HG03439 (cell line): ENCODE measurements around the gene CSF3.
"Not testable (repeated sequence)": the region's sequence is repeated elsewhere in the genome, so short reads cannot be mapped to it uniquely, and the experiment has no call there.

Experiments used
- ATAC-seq: cut with Tn5 transposase; IDR thresholded peaks from one replicate; pipeline ENCODE4 v1.9.1; 2021; ENCODE audit warnings: mild to moderate bottlenecking, moderate library complexity; ENCODE audit not compliant: unreplicated experiment

Gene CSF3

GRCh38 chr17:39996800-39997199 is 18.4 kb upstream of the CSF3 start:
- no peak for ATAC-seq

GRCh38 chr17:39997543-39997942 is 17.7 kb upstream of the CSF3 start:
- ATAC-seq, result no peak

- no peak for ATAC-seq
Measured at GRCh38 chr17:39999067-39999466, 16.2 kb upstream of the CSF3 start.

- no peak for ATAC-seq
Measured at GRCh38 chr17:40000161-40000560, 15.1 kb upstream of the CSF3 start.

GRCh38 chr17:40001335-40001734 is 13.9 kb upstream of the CSF3 start:
- not testable (repeated sequence) for ATAC-seq

- no peak for ATAC-seq
Measured at GRCh38 chr17:40004072-40004471, 11.2 kb upstream of the CSF3 start.

- ATAC-seq, result no peak
Measured at GRCh38 chr17:40004712-40005111, 10.5 kb upstream of the CSF3 start.

GRCh38 chr17:40005520-40005919 is 9.7 kb upstream of the CSF3 start:
- ATAC-seq, result no peak

GRCh38 chr17:40010946-40011500 is 4.2 kb upstream of the CSF3 start:
- ATAC-seq, result not testable (repeated sequence)

GRCh38 chr17:40012017-40012647 is 3.1 kb upstream of the CSF3 start:
- ATAC-seq, result not testable (repeated sequence)

- ATAC-seq, result no peak
Measured at GRCh38 chr17:40014375-40014980, 762 bp upstream of the CSF3 start.

- ATAC-seq, result no peak
Measured at GRCh38 chr17:40015998-40016985, 1.1 kb downstream of the CSF3 start.

GRCh38 chr17:40017422-40018080 is 2.3 kb downstream of the CSF3 start:
- no peak for ATAC-seq

- ATAC-seq, result no peak
Measured at GRCh38 chr17:40018211-40019121, 3.2 kb downstream of the CSF3 start.

GRCh38 chr17:40019140-40019991 is 4.1 kb downstream of the CSF3 start:
- ATAC-seq, result no peak

- no peak for ATAC-seq
Measured at GRCh38 chr17:40020146-40020545, 4.9 kb downstream of the CSF3 start.

- no peak for ATAC-seq
Measured at GRCh38 chr17:40021451-40021971, 6.3 kb downstream of the CSF3 start.

- ATAC-seq, result no peak
Measured at GRCh38 chr17:40022497-40022896, 7.3 kb downstream of the CSF3 start.
